Midbrain (tissue), 1 donor: ENCODE results near the gene LRRK1.

Experiments used
- DNase-seq: peaks from one replicate; lab custom pipeline; 2025; lab: John Stamatoyannopoulos, UW

The LRRK1 gene

DNA sequence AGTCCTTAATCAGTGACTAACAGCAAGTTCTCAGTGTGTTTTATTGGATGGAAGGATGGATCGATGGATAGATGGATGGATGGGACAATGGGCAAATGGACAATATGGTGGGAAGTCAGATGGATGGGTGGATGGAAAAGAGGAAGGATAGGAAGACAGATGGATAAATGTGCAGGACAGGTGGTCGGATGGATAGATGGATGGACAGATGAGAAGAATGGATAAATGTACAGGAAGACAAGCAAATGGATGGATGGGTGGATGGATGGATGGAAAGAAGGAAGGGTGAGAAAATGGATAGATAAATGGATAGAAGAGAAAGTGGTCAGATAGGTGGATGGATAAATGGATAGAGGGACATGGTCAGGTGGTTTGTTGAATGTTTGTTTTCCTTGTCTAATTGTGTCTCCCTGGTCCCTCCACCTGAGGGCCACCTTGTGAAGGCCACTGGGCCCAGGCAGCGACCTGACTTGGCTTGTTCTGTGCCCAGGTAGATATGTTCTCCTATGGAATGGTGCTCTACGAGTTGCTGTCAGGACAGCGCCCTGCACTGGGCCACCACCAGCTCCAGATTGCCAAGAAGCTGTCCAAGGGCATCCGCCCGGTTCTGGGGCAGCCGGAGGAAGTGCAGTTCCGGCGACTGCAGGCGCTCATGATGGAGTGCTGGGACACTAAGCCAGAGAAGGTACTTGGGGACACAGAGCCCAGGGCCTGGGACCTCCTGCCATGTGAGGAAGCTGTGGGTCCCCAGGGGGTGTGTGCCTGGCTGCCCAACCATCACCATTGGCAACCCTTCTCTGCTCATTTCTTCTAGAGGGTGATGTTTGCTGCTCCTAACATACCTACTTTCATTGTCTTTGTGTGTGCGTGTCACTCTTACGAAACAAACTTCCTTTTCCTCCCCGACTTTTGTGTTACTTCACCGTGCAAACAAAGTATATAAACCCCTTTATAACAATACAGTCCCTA, 137.5 kb downstream of the LRRK1 start:
- DNase-seq, result no peak

DNA sequence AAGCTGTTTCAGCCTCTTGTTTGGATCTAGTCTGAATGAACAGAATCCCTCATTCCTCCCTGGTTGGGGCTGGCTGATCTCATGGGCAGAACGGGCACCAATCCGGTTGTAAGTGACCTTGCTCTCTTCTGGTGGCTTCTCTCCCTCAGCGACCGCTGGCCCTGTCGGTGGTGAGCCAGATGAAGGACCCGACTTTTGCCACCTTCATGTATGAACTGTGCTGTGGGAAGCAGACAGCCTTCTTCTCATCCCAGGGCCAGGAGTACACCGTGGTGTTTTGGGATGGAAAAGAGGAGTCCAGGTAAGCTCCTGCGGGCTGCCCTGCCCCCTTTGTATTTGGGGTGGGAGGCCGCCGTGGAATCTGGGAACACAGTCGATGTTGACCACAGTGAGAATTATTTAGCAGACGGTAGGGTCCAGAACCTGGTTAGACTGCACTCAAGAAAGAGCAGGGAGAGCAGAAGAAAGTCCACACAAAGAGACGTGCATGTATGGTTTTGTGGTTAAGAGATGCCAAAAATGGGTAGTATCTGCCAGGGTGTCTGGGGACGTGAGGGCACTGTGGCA, 138.8 kb downstream of the LRRK1 start:
- DNase-seq, result no peak

DNA sequence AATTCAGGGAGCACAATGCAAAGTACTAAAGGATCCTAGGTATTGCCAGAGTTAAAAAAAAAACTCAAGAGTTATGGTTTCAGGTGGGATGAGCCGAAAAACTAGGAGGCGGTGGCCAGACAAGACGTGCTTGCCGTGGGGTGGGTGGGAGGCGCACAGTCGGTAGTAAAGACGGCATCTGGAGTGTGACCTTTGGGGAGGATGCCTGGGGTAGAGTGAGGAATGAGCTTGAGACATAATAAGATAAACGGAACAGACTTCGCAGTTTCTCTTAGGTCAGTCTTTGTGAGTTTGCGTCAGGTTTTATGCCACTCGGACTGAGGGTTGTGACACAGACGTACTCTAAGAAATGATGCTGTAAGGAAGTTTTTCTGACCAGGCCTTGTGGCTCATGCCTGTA, 139.6 kb downstream of the LRRK1 start:
- no peak for DNase-seq

DNA sequence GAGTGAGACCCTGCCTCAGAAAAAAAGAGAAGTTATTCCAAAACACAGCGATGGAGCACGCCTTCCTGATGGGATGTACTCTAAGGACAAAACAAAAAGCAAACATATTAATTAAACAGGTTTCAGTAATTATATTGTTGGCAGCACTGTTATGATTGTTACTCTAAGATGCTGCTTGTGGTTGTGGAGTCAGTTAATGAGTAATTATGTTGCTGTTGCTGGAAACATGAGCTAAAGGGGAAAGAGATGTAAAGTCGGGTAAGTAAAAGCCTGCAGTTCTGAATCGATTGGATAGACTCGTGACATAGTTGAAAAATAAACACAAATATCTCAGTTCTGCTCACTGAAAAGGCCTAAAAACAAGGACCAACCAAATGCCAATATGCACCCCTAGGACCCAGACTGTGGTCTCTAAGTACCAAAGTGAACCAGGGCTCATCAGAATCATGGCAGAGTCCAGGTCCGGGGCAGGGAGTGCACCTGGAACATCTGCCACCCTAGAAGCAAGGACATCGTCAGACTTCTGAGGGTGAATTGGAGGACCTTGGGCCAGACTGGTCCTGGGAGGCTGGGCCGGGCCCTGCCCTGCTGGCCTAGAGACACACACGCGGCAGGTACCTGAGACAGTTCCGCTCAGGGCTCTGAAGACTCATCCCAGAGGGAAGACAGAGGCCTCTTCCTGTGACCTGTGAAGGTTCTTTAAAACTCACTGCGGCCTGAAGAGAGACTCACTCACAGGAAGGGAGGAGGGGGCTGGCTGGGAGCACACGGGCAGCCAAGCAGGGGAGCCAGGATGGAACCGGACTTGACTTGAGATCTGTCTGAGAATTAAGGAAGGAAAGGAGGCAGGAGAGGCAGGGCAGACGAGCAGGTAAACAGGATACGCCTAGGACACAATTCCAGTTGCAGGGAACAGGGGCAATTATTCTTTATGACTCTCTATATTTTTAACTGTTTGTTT, 140.5 kb downstream of the LRRK1 start:
- DNase-seq, result no peak

DNA sequence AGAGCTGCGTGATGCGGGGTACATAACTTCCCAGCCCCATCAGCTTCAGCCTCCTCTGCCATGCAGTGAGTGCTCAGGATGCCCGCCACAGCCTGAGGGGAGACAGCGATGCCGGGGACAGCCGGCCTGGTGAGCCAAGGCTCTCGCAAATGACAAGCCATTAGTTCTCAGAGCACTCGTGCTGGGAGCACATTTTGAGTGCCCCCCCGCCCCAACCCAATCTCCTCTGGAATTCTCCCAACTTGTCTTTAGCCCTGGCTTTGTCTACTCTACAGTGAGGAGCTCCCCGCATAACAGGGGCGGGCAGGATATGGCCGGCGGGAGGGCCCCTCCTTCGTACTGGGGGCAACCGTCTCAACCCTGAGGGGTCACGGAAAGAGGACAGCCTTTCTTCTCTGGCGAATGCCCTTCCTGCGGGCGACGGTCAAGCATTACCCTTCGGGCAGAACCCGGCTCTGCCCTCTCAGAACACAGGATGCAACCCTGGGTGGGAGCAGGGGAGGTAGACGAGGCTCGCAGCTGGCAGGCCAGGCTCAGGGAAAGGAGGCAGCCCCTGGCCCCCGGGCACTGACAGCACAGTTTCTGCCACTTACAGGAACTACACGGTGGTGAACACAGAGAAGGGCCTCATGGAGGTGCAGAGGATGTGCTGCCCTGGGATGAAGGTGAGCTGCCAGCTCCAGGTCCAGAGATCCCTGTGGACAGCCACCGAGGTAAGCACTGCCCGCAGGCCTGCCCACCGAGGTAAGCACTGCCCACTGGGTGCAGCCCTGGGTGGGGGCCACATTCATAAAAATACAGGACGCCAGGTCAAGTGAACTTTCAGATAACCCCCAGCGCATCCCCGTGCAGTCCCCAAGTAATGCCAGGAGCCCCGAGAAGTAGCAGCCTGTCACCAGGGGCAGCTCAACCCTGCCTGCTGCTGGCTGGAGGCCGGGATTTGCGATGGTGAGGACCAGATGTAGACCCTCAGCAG, 141.7 kb downstream of the LRRK1 start:
- no peak for DNase-seq

DNA sequence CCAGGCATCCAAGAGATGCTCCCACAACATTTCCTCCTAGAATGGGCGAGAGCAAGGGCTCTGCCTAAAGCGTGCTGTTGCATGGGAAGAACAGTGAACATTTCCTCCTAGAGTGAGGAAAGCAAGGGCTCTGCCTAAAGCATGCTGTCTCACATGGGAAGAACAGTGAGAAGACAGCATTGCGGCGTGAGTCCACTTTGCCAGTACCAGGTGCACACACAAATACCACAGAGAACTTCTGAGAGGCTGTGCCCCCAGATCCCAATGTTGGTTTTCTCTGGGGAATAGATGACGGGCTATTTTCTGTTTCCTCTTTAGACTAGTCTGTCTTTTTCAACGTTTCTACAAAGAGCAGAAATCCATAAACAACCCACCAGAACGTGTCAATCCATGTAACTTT, 142.9 kb downstream of the LRRK1 start:
- DNase-seq, result no peak

DNA sequence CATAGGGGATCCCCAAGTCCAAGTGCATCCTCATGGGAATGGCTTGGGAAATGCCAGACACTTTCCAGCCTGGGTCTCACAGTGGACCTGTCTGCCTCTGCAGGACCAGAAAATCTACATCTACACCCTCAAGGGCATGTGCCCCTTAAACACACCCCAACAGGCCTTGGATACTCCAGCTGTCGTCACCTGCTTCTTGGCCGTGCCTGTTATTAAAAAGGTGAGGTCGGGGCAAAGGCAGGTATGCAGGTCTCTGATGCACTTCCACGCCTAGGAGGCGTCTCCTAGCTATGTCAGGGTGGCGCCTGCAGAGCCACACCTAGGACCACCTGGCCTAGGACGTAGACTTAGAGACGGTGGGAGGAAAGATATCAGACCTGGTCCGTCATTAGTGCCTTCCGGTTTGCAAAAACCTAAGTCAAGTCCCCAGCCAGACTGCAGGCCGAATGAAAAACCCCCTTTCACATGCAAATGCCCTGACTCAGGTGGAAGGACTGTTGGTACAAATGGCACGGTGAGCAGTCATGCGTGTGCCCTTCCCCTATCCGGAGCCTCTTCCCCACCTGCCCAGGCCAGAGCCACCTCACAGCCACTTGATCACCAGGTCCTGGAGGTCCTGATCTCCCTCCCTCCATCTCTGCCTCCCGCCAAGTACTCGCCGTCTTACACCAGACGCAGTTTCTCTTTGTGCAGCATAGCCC, 143.5 kb downstream of the LRRK1 start:
- DNase-seq, result no peak

DNA sequence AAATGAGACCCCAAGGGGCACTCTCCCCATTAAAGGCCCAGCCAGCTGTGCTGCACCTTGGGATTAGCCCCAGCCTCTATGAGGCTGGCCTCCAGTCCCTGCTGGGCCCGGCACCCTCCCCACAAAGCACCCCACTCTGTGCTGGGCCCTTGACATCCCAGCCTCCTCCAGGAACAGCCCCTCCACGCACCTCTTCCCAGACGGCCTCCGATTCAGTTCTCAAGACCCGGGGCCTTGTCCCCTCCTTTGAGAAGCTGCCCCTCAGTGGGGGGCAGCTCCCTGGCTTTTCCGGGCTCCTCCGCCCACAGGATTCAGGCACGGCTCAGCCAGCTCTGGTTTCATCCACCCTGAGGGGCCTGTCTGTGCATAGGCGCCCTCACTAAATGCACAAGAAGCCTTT, 144.1 kb downstream of the LRRK1 start:
- DNase-seq, result no peak

DNA sequence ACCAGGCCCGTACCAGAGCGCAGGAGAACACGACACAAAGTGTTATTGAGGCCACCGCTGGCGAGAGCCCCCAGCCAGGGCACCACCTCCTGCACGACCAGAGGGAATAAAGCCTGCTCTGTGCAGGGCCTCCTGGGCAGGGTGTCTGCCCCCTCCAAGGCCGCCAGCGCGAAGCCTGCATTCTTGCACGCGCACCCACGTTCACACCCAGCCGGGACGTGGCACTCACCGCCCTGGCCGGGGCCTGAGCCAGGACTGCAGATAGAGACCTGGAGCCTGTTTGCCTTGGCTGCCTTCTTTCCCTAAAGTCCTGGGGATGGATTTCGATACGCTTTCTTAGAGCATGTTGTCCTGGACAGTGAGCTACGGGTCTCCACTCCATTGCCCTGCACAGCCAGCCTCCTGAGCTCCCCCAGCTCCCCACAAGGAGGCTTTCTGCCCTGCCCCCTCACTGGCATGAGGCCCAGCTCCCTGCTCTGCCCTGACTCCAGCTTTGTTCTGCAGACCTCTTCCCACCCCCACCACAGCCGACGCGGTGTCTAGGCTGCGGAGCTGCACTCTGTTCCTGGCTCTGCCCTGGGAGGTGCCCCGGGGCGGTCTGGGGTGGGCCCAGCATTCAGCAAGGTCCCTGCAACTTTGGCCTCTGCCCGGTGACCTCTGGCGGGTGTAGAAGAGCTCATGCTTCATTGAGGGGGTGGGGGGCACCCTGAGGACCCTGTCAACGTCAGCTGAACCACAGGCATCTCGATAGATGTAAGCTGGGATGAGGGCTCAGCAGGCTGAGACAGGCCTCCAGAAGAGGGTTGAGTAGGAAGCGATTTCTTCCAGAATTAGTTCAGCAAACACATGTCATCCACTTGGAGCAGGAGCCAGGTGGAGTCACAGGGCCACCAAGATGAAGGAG, 145.0 kb downstream of the LRRK1 start:
- peak; percentile 54 for DNase-seq

DNA sequence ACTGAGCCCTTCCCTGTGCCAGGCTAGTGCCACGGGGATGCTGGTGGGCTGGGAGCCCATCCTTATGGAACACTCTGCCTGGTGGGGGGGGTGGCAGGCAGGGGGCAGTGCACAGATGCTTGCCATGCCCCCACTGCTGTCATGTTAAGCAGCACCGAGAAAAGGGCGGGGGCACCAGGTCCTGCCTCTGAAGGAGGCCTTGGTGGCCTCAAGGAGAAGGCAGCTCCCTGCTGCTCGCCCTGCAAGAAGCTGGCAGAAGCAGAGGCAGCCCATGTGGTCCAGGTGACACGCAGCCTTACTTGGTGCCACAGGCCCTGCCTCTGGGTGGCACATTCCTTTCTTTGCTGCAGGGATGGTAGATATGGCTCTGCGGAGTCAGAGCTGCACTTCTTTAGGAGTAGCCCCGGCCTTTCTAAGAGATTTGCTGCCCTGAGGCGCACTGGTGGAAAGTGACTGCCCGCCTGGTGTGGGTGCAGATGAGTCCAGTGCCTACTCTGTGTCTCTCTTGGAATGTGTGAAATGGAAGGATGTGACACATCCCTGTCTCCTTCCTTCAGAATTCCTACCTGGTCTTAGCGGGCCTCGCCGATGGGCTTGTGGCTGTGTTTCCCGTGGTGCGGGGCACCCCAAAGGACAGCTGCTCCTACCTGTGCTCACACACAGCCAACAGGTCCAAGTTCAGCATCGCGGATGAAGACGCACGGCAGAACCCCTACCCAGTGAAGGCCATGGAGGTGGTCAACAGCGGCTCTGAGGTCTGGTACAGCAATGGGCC, 145.8 kb downstream of the LRRK1 start:
- DNase-seq, result no peak

DNA sequence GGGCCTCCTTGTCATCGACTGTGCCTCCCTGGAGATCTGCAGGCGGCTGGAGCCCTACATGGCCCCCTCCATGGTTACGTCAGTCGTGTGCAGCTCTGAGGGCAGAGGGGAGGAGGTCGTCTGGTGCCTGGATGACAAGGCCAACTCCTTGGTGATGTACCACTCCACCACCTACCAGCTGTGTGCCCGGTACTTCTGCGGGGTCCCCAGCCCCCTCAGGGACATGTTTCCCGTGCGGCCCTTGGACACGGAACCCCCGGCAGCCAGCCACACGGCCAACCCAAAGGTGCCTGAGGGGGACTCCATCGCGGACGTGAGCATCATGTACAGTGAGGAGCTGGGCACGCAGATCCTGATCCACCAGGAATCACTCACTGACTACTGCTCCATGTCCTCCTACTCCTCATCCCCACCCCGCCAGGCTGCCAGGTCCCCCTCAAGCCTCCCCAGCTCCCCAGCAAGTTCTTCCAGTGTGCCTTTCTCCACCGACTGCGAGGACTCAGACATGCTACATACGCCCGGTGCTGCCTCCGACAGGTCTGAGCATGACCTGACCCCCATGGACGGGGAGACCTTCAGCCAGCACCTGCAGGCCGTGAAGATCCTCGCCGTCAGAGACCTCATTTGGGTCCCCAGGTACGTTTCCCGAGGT, 146.5 kb downstream of the LRRK1 start:
- no peak for DNase-seq

DNA sequence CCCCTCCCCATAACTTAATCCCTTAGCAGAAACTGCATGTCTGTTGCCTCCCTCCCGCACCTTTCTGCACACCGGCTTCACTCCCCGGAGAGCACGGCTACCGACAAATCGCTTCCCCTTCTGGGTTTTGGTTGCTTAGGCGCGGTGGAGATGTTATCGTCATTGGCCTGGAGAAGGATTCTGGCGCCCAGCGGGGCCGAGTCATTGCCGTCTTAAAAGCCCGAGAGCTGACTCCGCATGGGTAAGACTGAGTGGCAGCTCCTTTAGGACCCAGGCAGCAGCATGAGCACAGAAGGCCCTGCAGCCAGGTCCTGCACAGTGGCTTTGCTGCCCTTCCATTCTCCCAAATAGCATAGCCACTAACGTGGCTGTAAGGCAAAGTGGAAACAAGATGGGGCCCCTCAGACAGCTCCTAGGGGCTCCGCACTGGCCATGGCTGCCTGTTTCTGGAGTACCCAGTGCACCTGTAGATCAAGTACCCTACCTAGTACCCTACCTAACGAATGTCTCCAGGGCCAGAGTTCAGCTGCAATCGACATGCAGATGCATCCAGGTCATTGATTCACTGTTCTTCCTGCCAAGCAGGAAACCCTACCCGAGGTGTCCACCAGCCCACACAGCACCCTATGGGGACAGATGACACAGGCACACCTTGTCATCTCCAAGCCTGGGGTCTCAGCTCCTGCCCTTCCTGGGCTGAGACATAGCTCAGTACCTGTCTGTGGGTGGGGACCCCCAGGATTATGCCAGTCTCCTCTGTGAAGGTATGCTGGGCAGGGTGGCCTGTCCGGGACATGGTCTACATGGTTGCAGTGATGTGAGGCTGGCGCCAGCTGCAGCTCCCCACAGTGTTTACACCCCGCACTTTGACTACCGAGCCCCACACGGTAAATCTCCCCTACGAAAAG, 147.6 kb downstream of the LRRK1 start:
- DNase-seq, result no peak

DNA sequence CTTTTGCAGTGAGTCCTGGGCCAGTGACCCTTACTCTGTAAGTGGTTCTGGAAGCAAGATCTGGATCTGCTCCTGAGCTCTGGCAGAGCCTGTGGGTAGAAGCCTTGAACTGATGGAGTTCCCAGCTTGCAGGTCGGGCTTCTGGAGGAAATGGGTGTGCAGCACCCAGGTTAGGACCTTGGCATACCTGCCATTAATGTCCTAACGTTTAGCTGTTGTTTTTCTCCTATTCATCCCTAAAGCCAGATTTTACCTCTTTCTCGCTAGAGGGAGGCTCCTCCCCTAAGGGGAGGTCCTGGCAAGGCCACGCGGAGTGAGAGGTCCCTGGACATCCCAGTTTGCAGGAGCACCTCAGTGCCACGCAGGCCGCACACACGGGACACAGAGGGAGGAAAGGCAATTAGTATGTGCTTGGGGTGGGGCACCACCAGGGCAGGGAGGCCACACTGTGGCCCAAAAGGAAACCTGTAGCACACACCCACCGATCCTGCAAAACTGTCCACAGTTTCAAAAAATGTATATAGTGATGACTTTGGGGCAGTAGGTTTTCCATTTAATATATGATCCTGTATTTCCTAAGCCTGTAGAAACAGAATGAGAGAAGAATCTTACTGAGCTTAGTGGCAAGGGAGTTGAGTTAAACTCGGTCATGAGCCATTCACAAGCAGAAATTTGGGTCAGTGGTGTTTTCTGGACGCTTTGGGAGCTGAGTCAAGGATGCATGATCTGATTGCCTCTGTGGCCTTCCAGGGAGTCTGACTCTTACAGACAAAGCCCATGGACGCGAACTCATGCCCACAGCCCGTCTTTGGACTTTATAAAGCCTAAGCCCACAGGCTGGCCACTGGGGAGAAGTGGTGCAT, 148.7 kb downstream of the LRRK1 start:
- DNase-seq, result no peak

DNA sequence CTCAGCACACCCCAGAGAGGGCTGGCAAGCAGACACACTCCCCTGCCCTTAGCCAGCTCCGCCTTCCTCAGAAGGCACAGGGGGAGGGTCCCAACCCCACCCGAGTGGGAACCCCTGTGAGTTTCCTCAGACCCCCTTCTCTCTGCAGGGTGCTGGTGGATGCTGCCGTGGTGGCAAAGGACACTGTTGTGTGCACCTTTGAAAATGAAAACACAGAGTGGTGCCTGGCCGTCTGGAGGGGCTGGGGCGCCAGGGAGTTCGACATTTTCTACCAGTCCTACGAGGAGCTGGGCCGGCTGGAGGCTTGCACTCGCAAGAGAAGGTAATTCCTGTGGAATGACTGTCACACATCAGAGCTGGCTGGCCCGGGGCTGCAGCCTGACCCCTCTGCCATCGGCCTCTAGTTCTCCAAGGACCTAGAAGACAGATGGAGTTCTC, 149.4 kb downstream of the LRRK1 start:
- no peak for DNase-seq

DNA sequence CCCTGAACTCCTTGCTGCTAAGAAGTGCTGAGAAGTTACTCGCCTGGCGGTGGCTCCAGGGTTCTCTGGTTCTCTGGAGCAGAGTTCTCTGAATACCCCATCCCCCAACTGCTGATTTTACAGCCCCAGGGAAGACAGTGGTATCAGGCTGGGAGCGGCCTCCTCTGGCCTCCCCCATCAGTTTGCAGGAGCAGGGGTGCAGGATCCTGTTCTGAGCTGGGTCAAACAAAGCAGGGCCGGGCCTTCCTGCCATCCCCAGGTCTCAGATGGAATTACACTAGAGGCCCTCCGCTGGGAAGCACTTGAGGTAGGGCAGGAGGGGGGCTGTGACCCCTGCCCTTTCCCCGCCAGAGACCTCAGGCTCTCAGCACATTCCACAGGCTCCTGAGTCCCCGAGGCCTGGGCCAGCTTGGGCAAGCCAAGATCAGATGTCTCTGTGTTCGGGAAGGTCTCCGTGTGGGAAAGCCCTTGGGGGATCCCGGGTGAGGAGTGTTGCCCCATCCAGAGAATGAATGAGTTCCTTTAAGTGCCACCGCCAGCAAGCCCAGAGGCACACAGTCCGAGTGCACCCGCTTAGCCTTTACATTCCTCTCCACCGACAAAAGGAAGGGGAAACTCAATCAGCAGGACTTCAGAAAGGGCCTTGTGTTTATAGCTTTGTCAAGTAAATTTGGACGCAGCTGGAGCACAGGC, 149.9 kb downstream of the LRRK1 start:
- no peak for DNase-seq

DNA sequence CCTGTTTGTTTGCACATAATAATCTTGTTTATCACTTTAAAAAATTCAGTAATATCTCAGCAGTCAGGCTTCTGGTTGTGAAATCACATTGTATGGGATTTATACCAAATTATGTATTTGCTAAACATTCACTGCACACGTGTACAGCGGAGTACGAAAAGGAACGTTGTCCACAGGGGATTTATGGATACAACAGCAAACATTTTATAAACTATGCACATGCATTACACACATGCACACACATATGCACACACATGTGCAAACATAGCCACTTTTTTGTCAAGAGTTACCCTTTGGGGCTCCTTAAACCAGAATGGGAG, 150.5 kb downstream of the LRRK1 start:
- no peak for DNase-seq
